ENCODE data around the gene TOP2B. TPM values are rescaled to one million over a fixed set of nuclear protein-coding genes. Genes with fewer than 3 reads are reported as not detected.
A peak's percentile ranks its signal among the peaks of the same experiment; 100 is the strongest.

Gene TOP2B
- total and polyA plus RNA-seq, 9 of the 15 experiments (the other 6 are each of a cell fraction or from before 2014, with no cell fraction given) = 45.3 to 186 (median 134) TPM

DNA sequence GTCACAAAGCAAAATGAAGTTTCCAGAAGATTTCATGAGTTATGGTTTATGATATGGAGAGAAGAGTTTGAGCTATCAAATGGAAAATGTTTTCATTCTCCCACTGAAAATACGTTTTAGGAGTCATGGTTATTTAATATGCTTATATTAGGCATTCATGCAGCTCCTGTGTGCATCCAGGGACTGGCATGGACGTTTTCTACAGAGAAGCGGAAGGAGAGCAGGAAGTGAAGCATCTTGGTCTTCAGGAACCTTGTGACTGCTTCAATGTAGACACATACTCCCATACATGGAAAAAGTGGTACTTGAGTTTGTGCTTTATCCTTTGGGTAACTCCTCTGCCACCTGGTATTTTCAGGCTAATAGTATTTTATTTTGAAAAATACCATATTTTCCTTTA is 43.3 kb upstream of the TOP2B start (continued):
- TF ChIP-seq, protein P1, sequence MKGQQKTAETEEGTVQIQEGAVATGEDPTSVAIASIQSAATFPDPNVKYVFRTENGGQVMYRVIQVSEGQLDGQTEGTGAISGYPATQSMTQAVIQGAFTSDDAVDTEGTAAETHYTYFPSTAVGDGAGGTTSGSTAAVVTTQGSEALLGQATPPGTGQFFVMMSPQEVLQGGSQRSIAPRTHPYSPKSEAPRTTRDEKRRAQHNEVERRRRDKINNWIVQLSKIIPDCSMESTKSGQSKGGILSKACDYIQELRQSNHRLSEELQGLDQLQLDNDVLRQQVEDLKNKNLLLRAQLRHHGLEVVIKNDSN (CRISPR knock-in tag; IDR thresholded peaks at IDR 0.05) = no peak
- no peak for TF ChIP-seq ZSCAN29 (IDR thresholded peaks at IDR 0.05)
- TF ChIP-seq ZNF143 (CRISPR knock-in tag; IDR thresholded peaks at IDR 0.05) = no peak
- TF ChIP-seq ZNF174 (CRISPR knock-in tag; IDR thresholded peaks at IDR 0.05) = no peak
- TF ChIP-seq ASH1L (IDR thresholded peaks at IDR 0.05; ENCODE audit: borderline replicate concordance, low read depth, partially characterized antibody) = no peak

DNA sequence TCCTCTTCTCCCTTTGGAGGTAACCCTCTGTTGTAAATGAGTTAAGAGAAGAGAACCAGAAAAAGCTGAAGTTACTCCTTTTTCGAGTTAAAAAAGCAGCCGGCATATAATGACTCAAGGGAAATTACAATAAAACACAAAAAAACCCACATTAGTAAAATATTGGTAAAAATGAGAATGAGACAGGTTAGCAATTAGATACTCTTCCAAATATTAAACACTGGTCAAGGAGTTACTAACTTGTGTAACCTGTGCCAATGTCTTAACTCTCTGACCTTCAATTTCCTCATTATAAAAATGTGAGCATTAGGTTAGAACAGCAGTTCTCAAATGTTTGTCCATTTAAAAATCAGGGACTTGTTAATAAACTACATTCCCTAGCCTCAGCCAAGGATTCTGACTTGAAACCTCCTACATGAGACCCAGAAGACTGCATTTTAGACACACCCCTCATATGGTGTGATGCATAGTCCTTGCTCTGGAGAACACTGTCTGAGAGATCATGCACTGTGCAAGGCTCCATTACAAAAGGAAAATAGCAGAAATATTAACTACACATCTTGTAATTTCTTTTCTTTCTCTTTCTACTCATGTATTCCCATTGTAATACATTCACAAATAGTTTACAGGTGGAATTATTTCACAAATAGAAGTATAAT is 42.7 kb upstream of the TOP2B start:
- no peak overlapping the region for H3K4me2 ChIP-seq (ENCODE audit: insufficient read depth, low read length)
- H3K27ac ChIP-seq (ENCODE audit: extremely low read depth, low read depth, low read length) = no peak overlapping the region
- H3K4me3 ChIP-seq = no peak overlapping the region
- 0% methylated on average over 2 of the region's 2 CpGs for WGBS (ENCODE audit: insufficient coverage, low coverage, missing lambda C conversion rate)
- CTCF ChIA-PET (ENCODE audit: low intra/inter-chr PET ratio) = no interaction called here
- H2AFZ ChIP-seq (ENCODE audit: low read depth, low read length) = no peak overlapping the region
- peak; percentile 31; the same call in 1 of the 3 replicates for ATAC-seq
- no peaks in the 10 kb centered on the region for H3K79me2 ChIP-seq (ENCODE audit: control insufficient read depth, insufficient read depth, low read length)
- H4K20me1 ChIP-seq (replicated peaks; ENCODE audit: control insufficient read depth, insufficient read depth, low read length) = no peaks in the 10 kb centered on the region
- FAIRE-seq = no peak
- no peaks in the 10 kb centered on the region for H3K4me1 ChIP-seq (replicated peaks in 1 of 2; ENCODE audit: control insufficient read depth in 2 of 2, insufficient read depth in 2 of 2, low read length in 2 of 2)
- H3K9me3 ChIP-seq (replicated peaks; ENCODE audit: control insufficient read depth, insufficient read depth, low read depth, low read length) = no peaks in the 10 kb centered on the region
- H3K36me3 ChIP-seq (ENCODE audit: control insufficient read depth, insufficient read depth, low read length) = no peaks in the 10 kb centered on the region
- DNase-seq (ENCODE audit: extremely low read depth in 1 of 4, low spot score in 3 of 4) = no peak
- H3K27me3 ChIP-seq (ENCODE audit: control insufficient read depth in 2 of 2, insufficient read depth in 2 of 2, low read length in 2 of 2) = peaks cover 4 to 10% of the 10 kb centered on the region in 2 experiments; a peak in 2 of 5 replicates
- no peaks in the 10 kb centered on the region for H3K9me1 ChIP-seq (ENCODE audit: control insufficient read depth, insufficient read depth, low read length)
- H3K9ac ChIP-seq (ENCODE audit: insufficient read depth in 1 of 2, low read depth in 2 of 2, low read length in 2 of 2) = no peak overlapping the region
- intact Hi-C loops (cut with micrococcal nuclease) = no loop called here
- in situ Hi-C loops (cut with MboI) = no loop called here
- POLR2A ChIA-PET = no interaction called here
- BruUV-seq (replicated peaks) = no TSS peak
- TF ChIP-seq TEAD2 (tag; IDR thresholded peaks at IDR 0.05) = no peak
- no peak for TF ChIP-seq RBM22 (IDR thresholded peaks at IDR 0.05; ENCODE audit: low read depth, low read length, poor library complexity, severe bottlenecking)
- TF ChIP-seq, protein P2, sequence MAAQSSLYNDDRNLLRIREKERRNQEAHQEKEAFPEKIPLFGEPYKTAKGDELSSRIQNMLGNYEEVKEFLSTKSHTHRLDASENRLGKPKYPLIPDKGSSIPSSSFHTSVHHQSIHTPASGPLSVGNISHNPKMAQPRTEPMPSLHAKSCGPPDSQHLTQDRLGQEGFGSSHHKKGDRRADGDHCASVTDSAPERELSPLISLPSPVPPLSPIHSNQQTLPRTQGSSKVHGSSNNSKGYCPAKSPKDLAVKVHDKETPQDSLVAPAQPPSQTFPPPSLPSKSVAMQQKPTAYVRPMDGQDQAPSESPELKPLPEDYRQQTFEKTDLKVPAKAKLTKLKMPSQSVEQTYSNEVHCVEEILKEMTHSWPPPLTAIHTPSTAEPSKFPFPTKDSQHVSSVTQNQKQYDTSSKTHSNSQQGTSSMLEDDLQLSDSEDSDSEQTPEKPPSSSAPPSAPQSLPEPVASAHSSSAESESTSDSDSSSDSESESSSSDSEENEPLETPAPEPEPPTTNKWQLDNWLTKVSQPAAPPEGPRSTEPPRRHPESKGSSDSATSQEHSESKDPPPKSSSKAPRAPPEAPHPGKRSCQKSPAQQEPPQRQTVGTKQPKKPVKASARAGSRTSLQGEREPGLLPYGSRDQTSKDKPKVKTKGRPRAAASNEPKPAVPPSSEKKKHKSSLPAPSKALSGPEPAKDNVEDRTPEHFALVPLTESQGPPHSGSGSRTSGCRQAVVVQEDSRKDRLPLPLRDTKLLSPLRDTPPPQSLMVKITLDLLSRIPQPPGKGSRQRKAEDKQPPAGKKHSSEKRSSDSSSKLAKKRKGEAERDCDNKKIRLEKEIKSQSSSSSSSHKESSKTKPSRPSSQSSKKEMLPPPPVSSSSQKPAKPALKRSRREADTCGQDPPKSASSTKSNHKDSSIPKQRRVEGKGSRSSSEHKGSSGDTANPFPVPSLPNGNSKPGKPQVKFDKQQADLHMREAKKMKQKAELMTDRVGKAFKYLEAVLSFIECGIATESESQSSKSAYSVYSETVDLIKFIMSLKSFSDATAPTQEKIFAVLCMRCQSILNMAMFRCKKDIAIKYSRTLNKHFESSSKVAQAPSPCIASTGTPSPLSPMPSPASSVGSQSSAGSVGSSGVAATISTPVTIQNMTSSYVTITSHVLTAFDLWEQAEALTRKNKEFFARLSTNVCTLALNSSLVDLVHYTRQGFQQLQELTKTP (IDR thresholded peaks at IDR 0.05; ENCODE audit: low read depth in 1 of 2, partially characterized antibody in 2 of 2) = no peak
- TF ChIP-seq EP400 (IDR thresholded peaks at IDR 0.05) = no peak
- no peak for TF ChIP-seq HBP1 (CRISPR knock-in tag; IDR thresholded peaks at IDR 0.05)
- no peak for TF ChIP-seq MXI1 (IDR thresholded peaks at IDR 0.05; ENCODE audit: low read depth, low read length)
- TF ChIP-seq POLR2A (conservative IDR thresholded peaks at IDR 0.05) = no peak
- no peak for TF ChIP-seq MTA1 (IDR thresholded peaks at IDR 0.05; ENCODE audit: borderline replicate concordance)
